GM18520 (cell line): ENCODE measurements around the gene KRTAP1-1.
"Not testable (repeated sequence)": the region's sequence is repeated elsewhere in the genome, so short reads cannot be mapped to it uniquely, and the experiment has no call there.

Experiments
- ATAC-seq: cut with Tn5 transposase; IDR thresholded peaks from one replicate; pipeline ENCODE4 v1.9.1; 2021; ENCODE audit not compliant: unreplicated experiment

Gene KRTAP1-1, protein sequence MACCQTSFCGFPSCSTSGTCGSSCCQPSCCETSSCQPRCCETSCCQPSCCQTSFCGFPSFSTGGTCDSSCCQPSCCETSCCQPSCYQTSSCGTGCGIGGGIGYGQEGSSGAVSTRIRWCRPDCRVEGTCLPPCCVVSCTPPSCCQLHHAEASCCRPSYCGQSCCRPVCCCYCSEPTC

DNA sequence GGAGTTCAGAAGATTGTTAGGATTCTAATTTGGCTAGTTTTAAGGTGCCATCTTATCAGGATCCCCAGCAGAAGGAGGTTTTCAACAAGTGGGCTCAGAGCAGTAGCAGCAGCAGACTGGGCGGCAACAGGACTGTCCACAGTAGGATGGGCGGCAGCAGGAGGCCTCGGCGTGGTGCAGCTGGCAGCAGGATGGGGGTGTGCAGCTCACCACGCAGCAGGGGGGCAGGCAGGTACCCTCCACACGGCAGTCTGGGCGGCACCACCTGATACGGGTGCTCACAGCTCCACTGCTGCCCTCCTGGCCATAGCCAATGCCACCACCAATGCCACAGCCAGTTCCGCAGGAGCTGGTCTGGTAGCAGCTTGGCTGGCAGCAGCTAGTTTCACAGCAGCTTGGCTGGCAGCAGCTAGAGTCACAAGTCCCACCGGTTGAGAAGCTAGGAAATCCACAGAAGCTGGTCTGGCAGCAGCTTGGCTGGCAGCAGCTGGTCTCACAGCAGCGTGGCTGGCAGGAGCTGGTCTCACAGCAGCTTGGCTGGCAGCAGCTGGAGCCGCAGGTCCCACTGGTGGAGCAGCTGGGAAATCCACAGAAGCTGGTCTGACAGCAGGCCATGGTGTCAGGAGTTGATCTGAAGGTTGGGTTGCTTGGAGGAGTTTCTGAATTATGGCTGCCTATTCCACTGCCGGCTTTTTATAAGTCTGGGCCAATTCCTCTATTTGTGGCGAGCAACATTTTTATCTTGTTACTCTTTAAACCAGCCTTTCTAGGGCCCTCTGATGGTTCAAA lies at the start of gene KRTAP1-1:
Gene KRTAP1-1 (minus strand): TSS at position 668 of the 789 bp plus-strand sequence. CDS start 53 bp downstream, at position 615.
- not testable (repeated sequence) for ATAC-seq

DNA sequence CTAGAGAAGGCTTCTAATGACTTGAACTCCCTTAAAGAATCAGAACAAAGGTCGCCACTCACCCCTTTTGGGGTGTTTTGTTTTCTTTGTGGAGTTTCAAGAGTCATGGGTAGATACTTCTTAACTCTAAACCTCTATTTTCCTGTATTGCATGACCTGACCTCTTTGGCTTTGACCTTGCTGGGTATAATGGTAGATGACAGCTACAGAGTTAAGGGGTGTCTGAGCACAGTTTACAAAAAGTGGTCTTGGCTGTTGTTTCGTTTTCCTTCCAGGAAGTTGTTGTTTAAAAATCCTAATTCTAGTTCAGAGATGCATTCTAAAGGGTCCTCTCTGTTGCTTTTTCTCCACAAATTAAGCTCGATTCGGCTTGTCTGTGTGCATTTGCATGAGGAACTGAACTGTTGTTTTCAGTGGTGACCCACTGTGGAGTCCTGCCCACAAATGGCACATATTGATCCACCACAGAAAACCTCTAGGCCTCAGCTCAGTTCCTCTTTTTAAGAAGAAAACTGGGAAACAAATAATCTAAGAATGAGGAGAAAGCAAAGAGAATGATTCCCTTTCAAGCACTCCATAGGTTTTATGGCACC lies 47.6 kb upstream of the KRTAP1-1 start:
- ATAC-seq = not testable (repeated sequence)

DNA sequence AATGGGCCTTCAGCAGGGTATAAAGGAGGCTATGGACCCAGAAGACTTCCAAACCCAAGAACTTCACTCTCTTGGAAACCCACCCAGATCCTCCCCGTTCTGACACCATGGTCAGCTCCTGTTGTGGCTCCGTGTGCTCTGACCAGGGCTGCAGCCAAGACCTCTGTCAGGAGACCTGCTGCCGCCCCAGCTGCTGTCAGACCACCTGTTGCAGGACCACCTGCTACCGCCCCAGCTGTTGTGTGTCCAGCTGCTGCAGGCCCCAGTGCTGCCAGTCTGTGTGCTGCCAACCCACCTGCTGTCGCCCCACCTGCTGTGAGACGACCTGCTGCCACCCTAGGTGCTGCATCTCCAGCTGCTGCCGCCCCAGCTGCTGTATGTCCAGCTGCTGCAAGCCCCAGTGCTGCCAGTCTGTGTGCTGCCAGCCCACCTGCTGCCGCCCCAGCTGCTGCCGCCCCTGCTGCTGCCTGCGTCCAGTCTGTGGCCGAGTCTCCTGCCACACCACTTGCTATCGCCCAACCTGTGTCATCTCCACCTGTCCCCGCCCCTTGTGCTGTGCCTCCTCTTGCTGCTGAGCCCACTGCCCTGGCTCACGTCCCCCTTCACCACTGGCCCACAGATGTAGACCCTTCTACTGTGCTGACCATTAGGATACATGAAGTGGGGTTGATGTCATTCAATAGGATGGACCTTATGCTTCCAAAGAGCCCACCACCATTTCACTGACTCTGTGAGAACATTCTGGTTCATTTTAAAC lies 43.0 kb upstream of the KRTAP1-1 start, which contains the start of gene KRTAP4-7:
Gene KRTAP4-7 (plus strand): TSS at position 51 of the 757 bp plus-strand sequence. CDS start 57 bp downstream, at position 108.
- not testable (repeated sequence) for ATAC-seq

DNA sequence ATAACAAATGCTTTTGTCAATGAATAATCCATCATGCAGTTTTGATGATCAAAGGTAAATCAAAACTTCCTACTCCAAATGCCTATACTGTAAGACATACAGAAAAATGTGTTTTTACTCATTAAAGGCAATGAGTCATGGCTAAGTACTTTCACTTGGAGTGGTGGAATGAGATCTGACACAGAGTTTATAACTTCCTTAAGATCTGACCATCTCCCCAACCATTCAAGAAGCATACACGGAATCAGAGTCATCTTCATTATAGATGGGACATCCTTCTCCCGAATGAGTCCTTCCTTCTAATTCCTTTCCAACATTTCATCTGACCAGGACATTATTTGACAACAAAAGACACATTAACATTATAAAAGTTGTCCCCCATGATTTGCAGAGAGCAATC lies 42.2 kb upstream of the KRTAP1-1 start:
- ATAC-seq = not testable (repeated sequence)

DNA sequence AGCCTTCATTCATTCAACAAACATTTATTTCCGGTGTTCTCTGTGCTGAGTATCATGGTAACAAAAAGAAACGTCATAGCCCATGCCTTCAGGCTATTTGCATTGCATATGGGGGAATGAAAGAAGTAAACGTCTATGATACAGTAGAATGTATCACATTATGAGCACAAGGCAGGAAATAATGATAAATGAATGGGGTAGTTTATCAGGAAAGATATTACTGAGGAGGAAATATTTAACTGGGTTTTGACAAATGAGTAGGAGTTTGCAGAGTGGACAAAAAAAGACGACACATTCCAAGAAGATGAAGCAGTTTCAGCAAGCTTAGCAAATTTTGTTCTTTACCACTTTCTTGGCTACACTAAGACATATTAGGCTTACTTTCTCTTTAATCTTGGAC lies 41.4 kb upstream of the KRTAP1-1 start:
- ATAC-seq = no peak

DNA sequence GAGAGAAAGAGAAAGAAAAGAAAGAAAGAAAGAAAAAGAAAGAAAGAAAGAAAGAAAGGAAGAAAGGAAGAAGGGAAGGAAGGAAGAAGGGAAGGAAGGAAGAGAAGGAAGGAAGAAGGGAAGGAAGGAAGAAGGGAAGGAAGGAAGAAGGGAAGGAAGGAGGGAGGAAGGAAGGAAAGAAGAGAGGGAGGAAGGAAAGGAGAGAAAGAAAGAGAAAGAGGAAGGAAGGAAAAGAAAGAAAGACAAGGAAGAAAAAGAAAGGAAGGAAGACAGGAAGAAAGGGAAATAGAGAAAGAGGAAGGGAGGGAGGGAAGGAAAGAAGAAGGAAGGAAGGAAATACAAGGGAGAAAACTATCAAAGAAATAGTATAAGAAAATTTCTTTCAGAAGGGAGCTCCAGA lies 35.5 kb upstream of the KRTAP1-1 start:
- no peak for ATAC-seq

DNA sequence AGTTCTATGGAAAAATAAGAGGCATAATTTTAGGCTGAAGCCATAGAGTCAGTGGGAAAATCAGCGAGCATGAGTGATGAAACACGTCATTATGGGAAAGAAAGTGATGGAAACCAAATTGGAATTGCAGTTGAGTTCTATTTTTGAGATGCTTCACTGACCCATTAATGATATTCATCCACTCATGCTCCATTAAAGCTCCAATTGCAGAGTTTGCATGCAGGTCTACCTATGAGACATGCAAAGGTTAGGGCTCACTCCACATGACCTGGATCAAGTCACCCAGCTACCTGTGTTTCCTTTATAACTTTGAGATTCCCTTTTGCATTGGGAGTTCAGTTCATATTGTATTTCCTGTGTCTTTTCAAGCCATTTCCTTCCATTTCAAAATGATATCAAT lies 32.4 kb upstream of the KRTAP1-1 start:
- no peak for ATAC-seq

DNA sequence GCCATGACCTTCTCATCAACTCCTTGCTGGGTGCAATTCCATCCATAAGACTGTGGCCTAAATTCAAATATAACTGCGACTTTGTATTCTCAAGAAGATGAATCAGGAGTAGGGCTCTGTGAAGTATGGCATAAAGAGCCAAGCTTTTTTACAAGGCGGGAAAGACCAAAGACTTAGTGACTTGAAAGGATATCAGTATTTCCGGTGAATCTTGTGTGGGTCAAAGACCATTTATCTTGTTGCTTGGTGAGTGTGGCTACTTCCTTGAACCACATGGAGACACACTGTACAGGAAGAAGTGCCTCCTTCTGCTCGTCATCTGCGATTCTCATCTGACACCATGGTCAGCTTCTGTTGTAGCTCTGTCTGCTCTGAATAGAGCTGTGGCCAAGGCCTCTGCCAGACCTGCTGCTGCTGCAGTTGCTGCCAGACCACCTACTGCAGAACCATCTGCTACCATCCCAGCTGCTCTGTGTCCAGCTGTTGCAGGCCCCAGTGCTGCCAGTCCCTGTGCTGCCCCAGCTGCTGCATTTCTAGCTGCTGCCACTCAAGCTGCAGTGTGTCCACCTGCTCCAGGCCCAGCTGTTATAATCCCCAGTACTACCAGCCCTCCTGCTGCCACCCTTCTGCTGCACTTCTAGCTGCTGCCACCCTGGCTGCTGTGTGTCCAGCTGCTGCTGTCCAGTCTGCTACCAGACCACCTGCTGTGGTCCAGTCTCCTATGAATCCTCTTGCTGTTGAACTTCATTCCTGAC lies 30.5 kb upstream of the KRTAP1-1 start:
- no peak for ATAC-seq

DNA sequence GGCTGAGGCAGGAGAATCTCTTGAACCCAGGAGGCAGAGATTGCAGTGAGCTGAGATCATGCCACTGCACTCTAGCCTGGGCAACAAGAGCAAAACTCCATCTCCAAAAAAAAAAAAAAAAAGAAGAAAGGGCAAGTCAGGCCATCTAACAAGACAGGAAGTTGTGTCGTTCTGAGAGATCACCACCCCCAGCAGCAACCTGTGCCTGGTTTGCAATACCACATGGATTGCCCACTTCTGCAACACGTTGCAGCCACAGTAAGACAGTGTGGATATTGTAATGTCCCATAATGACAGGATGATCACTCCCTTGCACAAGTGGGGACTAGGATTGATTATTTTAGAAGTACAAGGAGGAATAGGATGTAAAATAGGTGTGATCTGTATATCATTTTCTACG lies 27.8 kb upstream of the KRTAP1-1 start:
- no peak for ATAC-seq

DNA sequence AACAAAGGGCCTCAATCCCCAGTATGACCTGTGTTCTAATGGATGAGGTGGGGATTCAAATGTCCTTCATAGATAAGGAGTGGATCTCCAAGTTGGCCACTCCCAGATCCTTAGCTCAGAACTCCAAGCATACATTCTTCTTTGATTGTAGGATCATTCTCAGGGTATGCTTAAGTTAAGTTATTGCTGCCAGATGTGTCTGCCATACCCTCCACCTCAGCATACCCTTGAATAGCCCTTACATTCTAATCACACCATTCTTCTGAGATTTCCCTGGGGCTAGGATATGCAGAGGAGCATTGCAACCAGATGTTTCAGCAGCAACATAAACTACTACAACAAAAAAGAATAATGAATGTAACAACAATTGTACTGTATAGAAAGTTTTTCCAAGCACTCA lies 26.0 kb upstream of the KRTAP1-1 start:
- no peak for ATAC-seq

DNA sequence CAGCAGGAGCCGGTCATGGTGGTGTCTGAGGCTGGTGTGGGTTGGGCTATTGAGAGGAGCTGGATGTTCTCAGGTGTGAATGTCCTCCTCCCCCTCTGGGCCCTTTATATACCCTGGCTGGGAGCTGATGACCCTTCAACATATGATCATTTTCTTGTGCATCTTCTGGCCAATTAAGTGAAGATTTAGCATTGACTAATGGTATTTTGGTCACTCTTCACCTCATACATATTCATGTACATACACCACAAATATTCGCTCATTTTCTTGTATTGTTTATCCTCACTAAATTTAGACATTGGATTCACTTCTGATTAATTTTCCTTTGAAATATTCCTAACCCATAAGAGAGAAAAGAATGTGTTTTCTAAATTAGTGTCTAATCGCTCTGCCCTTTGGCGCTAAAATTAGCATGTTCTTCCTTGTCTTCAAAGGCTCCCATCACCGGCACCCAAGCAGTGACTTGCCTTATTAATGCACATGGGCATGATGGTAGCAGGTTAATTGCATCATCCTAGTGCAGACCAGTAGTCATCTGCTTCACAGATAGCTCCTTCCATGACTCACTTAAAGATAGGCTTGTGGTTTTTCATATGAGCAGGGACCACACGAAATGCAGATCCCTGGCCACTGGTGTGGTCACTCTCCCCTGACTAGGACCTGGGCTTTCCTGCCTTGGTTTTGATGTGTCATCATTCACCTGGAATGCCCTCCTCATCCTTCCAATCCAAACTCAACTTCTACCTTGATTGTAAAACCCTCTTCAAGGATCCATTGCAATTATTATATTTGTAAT lies 24.8 kb upstream of the KRTAP1-1 start, which contains the start of gene KRTAP2-4:
Gene KRTAP2-4 (minus strand): TSS at position 51 of the 796 bp plus-strand sequence. CDS start 34 bp downstream, at position 17.
- no peak for ATAC-seq

DNA sequence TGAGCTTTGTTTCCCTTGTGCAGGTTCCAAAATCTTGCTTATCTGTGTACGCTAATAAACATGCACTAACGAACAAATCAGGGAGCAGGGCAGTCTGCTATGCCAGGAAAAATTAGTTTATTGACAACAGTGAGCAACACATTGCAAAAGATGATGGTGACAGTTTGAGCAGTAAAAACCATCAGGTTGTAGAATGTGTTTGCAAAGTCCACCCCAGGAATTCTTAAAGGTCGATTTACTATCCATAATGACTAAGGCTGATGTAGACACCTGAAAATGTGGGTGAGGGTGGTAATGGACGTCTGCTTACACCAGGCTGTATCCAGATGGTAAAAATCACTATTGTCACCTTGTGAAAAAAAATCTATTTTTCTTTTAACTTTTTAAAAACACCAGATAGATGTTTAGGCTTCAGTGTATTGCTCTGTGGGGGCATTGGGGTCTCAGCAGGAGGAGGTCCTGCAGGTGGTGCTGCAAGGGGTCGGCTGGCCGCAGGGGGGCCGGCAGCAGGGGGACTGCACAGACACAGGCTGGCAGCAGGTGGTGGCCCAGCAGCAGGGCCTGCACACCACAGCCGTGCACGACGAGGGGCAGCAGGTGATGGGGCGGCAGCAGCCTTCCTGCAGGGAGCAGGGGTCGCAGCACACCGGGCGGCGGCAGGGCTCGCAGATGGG lies 23.9 kb upstream of the KRTAP1-1 start:
- not testable (repeated sequence) for ATAC-seq

DNA sequence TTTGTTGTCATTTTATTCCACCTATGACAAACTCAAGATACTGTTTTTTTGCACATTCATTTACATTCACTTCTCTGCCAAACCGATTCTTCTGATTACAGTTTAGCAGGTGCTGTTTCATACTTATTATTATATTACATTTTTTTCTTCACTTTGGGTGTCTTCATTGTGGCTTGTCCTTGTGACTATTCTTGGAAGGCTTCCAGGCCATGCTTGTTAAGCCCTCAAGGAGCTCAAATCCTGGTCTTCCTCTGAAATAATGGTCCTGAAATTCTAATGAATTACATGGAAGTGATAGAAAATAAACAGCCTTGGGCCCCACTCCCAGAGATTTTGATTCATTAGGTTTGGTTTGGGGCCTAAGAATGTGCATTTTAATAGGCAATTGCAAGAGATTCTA lies 23.1 kb upstream of the KRTAP1-1 start:
- no peak for ATAC-seq

DNA sequence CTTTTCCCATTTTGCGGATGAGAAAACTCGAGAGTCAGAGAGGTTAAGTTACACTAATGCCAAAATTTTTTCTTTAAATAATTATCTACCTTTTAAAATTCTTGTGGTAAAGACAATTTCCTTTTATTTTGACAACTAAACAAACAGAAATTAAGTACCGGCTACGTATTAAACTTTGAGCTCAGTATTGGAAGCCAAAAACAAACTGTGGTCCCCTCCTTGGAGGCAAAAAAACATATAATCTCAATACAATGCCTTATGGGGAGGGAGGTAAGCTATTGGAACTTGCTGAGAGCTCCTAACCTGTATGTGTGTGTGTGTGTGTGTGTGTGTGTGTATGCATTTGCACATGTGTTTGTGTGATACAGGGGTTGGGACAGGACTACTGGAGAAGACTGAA lies 22.2 kb upstream of the KRTAP1-1 start:
- no peak for ATAC-seq

DNA sequence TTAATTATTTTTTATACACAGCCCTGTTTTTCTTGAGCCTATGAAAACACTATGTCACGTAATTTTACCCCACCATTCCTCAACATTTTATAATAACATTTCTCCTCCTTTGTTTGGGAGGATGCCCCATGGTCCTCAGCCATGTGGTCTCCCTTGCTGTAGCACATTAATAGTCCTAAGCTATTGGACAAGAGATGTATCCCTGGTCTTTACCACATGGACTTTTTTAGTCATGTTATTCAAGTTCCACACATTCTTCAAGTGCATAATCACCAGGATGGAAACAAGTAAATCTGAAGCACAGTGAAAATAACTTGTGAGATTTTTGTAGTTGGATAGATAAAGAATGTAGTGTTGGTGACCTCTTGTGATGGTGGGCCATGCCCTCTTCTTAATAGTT lies 20.7 kb upstream of the KRTAP1-1 start:
- no peak for ATAC-seq

DNA sequence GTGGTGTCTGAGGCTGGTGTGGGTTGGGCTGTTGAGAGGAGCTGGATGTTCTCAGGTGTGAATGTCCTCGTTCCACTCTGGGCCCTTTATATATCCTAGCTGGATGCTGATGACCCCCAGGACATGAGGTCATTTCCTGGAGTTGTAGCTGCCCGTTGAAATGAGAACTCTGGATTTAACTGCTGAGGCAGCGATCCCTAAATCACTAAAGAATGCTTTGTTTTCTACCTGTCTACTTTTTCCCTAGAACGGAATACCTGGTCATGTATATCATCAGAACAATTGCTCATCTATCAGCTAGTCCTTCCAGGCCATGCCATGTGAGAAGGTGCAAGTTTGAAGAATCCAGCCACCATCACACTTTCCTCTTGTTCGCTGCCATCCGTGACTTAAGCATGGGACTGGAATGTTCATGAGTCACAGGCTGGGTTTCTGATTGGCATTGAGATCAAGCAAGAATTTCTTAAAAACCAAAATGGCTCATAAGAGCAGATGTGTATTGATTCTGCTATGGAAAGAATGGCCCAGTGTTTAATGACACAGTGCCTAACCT lies 18.9 kb upstream of the KRTAP1-1 start, which contains the start of gene KRTAP2-3:
Gene KRTAP2-3 (minus strand): TSS at position 63 of the 553 bp plus-strand sequence. CDS start 64 bp downstream, outside the sequence.
- no peak for ATAC-seq

DNA sequence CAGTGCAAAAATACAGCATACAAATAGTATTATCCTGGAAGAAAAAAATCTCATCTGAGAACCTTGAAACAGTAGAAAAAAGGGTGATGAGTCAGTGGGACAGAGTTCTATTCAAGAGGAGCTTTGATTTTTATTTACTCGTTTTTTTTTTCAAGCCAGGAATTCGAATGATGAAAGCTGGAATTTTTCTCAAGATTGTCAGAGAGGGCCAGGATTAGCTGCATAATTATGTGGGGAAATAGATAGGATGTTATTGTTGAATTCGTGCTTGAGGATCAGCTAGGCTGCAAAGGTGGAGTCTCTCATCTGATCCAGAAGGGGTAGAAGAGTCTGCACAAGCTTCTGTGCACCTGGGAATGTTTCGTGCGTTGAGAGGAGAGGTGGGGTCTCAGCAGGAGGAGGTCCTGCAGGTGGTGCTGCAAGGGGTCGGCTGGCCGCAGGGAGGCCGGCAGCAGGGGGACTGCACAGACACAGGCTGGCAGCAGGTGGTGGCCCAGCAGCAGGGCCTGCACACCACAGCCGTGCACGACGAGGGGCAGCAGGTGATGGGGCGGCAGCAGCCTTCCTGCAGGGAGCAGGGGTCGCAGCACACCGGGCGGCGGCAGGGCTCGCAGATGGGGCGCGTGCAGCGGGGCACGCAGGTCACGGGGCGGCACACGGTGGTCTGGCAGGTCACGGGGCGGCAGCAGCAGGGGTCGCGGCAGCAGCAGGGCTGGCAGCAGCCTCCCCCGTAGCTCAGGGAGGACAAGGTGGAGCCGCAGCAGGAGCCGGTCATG lies 18.2 kb upstream of the KRTAP1-1 start:
- ATAC-seq = not testable (repeated sequence)

DNA sequence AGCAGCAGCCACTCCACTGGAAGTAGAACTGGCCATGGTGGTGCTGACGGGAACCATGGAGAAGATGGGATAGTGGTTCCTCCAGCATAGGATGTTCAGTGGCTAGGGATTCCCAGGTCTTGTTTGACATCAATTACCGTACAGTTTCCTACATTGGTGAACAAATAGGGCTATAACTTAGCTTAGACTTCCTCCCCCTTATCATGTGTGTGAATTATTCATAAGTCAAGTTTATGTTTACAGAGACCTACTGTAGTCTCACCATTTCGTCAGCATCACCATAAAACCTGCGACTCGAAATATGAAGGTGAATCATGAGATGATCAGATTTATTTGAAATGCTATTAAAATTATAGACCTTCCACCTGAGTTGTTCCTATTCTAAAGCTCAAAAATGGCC lies 17.5 kb upstream of the KRTAP1-1 start:
- ATAC-seq = no peak
